Measurements from ENCODE around the gene BUB1.
"Not testable (repeated sequence)": the region's sequence is repeated elsewhere in the genome, so short reads cannot be mapped to it uniquely, and the experiment has no call there.

- not testable (repeated sequence) for TF ChIP-seq POLR2A, CTCF, POLR2AphosphoS5 (IDR thresholded peaks at IDR 0.05)
Observed at GRCh38 chr2:110609843-110610612, 67.8 kb downstream of the BUB1 start.

Data from gastroesophageal sphincter (tissue), 3 donors.